IMR-90 (cell line): ENCODE data around the gene BAIAP2L1. TPM values are rescaled to one million over a fixed set of nuclear protein-coding genes. Genes with fewer than 3 reads are reported as not detected.

Source experiments
- ATAC-seq: fragments of 200-7000 bp; cut with Tn5 transposase; 2 replicates; pipeline ENCODE4 v1.9.1; 2020; ENCODE audit warnings: low read depth, mild to moderate bottlenecking, moderate library complexity
- BruUV-seq: library from RNA; stranded (reverse); fragments of 400-500 nt; replicated peaks from 2 replicates; lab custom pipeline; 2021; lab: Mats Ljungman, UMichigan
- CTCF ChIA-PET: fragments of 300-600 bp; formaldehyde crosslinking; extraction: SDS; loops from one replicate; lab custom pipeline; 2021; ENCODE audit warnings: antibody characterized with exemption; lab: Yijun Ruan, JAX
- POLR2A ChIA-PET: fragments of 300-600 bp; sonication (Branson Sonifier 250); formaldehyde crosslinking; loops from one replicate; lab custom pipeline; 2022; ENCODE audit warnings: antibody characterized with exemption; ENCODE audit not compliant: unreplicated experiment; lab: Charles Lee
- DNase-seq: peaks from one replicate; pipeline ENCODE4 v3.0.0; 2013
- H2AFZ ChIP-seq: replicated peaks from 2 replicates; pipeline ENCODE3; 2013; ENCODE audit warnings: low read length, mild to moderate bottlenecking; ENCODE audit not compliant: poor library complexity
- H2AK5ac ChIP-seq: 2 replicates; pipeline ENCODE4 v1.6.1; 2013; ENCODE audit warnings: low read depth, low read length, inconsistent platforms
- H2AK9ac ChIP-seq: replicated peaks from 2 replicates; pipeline ENCODE3; 2013; ENCODE audit warnings: mild to moderate bottlenecking, low read depth, low read length, moderate library complexity; ENCODE audit not compliant: poor library complexity
- H2BK120ac ChIP-seq: 2 replicates; pipeline ENCODE4 v1.6.1; 2013; ENCODE audit warnings: low read depth, low read length, inconsistent platforms
- H2BK15ac ChIP-seq: 3 replicates; pipeline ENCODE4 v1.6.1; 2013; ENCODE audit warnings: low read depth, low read length, inconsistent platforms
- H2BK20ac ChIP-seq: 2 replicates; pipeline ENCODE4 v1.6.1; 2013; ENCODE audit warnings: low read depth, mild to moderate bottlenecking, inconsistent platforms, low read length, moderate library complexity
- H2BK5ac ChIP-seq: 2 replicates; pipeline ENCODE4 v1.6.1; 2013; ENCODE audit warnings: mild to moderate bottlenecking, low read depth, low read length, inconsistent platforms; ENCODE audit not compliant: poor library complexity, severe bottlenecking
- H3K14ac ChIP-seq: replicated peaks from 2 replicates; pipeline ENCODE4 v1.6.1; 2013; ENCODE audit warnings: low read depth, low read length, inconsistent platforms
- H3K18ac ChIP-seq: 2 replicates; pipeline ENCODE4 v1.6.1; 2013; ENCODE audit warnings: low read depth, low read length, control low read depth
- H3K23ac ChIP-seq: 2 replicates; pipeline ENCODE4 v1.6.1; 2013; ENCODE audit warnings: low read depth, low read length, inconsistent platforms
- H3K27ac ChIP-seq: 2 replicates; pipeline ENCODE4 v1.5.1; 2013; ENCODE audit warnings: mild to moderate bottlenecking, control low read depth, low read length; ENCODE audit not compliant: insufficient read depth
- H3K27me3 ChIP-seq: 2 replicates; pipeline ENCODE4 v1.6.1; 2013; ENCODE audit warnings: low read length; ENCODE audit not compliant: control insufficient read depth, insufficient read depth
- H3K36me3 ChIP-seq: 2 replicates; pipeline ENCODE4 v1.6.1; 2013; ENCODE audit warnings: low read length, mixed read lengths; ENCODE audit not compliant: control insufficient read depth, insufficient read depth
- H3K4ac ChIP-seq: 2 replicates; pipeline ENCODE4 v1.6.1; 2013; ENCODE audit warnings: low read depth, low read length, inconsistent platforms
- H3K4me1 ChIP-seq: 2 replicates; pipeline ENCODE4 v1.6.1; 2013; ENCODE audit warnings: low read length, mixed read lengths; ENCODE audit not compliant: control insufficient read depth, insufficient read depth
- H3K4me2 ChIP-seq: 2 replicates; pipeline ENCODE4 v1.6.1; 2013; ENCODE audit warnings: low read depth, mild to moderate bottlenecking, control low read depth, low read length, moderate library complexity
- H3K4me3 ChIP-seq: 2 replicates; pipeline ENCODE4 v1.5.1; 2013; ENCODE audit warnings: low read depth, mild to moderate bottlenecking, control low read depth, low read length, moderate library complexity; ENCODE audit not compliant: insufficient read depth
- H3K56ac ChIP-seq: 2 replicates; pipeline ENCODE4 v1.6.1; 2013; ENCODE audit warnings: low read length, inconsistent platforms; ENCODE audit not compliant: insufficient read depth; ENCODE audit errors: extremely low read depth
- H3K79me1 ChIP-seq, 2 experiments: 2 replicates each; pipeline ENCODE4 v1.6.1; 2013; ENCODE audit warnings: low read length in 2 of 2, inconsistent platforms in 1 of 2, low read depth in 1 of 2
- H3K9ac ChIP-seq: 2 replicates; pipeline ENCODE4 v1.6.1; 2013; ENCODE audit warnings: low read depth, low read length, control low read depth
- H3K9me1 ChIP-seq: 2 replicates; pipeline ENCODE4 v1.6.1; 2013; ENCODE audit warnings: low read length, inconsistent platforms; ENCODE audit not compliant: insufficient read depth
- H3K9me3 ChIP-seq: 2 replicates; pipeline ENCODE4 v1.6.1; 2013; ENCODE audit warnings: low read length; ENCODE audit not compliant: control insufficient read depth, insufficient read depth
- H4K20me1 ChIP-seq: 2 replicates; pipeline ENCODE4 v1.6.1; 2013; ENCODE audit warnings: low read length, inconsistent platforms; ENCODE audit not compliant: insufficient read depth
- H4K5ac ChIP-seq: 2 replicates; pipeline ENCODE4 v1.6.1; 2013; ENCODE audit warnings: mild to moderate bottlenecking, low read depth, low read length, control low read depth
- H4K8ac ChIP-seq, 2 experiments: 2 replicates each; pipeline ENCODE4 v1.6.1; 2013; ENCODE audit warnings: low read depth in 2 of 2, low read length in 2 of 2, control low read depth in 1 of 2, inconsistent platforms in 1 of 2
- H4K91ac ChIP-seq: 2 replicates; pipeline ENCODE4 v1.6.1; 2013; ENCODE audit warnings: low read depth, low read length, inconsistent platforms; ENCODE audit not compliant: insufficient read depth
- FOS ChIP-seq: fragments of 150-350 bp; IDR thresholded peaks from 2 replicates; pipeline ENCODE4 v1.6.1; 2016; ENCODE audit warnings: low read depth, low read length
- MAZ ChIP-seq: IDR thresholded peaks from 2 replicates; pipeline ENCODE4 v1.6.1; 2012; ENCODE audit warnings: low read depth, mild to moderate bottlenecking, low read length, improper control_type of control experiment, moderate library complexity, borderline replicate concordance
- RCOR1 ChIP-seq: IDR thresholded peaks from 2 replicates; pipeline ENCODE4 v1.6.1; 2012; ENCODE audit warnings: mild to moderate bottlenecking, low read length, improper control_type of control experiment; ENCODE audit not compliant: insufficient replicate concordance
- WGBS, 2 experiments: methylation state at CpG; one replicate each; pipeline versions ENCODE4 v1.1.5 to v1.1.7; 2013; ENCODE audit warnings: missing lambda C conversion rate in 2 of 2; ENCODE audit not compliant: insufficient read length in 1 of 2; ENCODE audit errors: extremely low coverage in 2 of 2; 5-methylcytosine and 5-hydroxymethylcytosine counted together
- dilution Hi-C: fragments of 300-500 bp; cut with HindIII; formaldehyde crosslinking; loops from one replicate; pipeline ENCODE4 v1.14.3; 2018; ENCODE audit warnings: low sequenced_read_pairs; ENCODE audit not compliant: unreplicated experiment
- in situ Hi-C: fragments of 300-500 bp; cut with MboI; formaldehyde crosslinking; loops from 3 replicates; pipeline ENCODE4 v1.14.3; 2019; ENCODE audit warnings: low sequenced_read_pairs, inconsistent platforms, mixed read lengths
- intact Hi-C: fragments of 100-400 bp; cut with micrococcal nuclease; formaldehyde crosslinking; loops from 2 replicates; pipeline ENCODE4 v1.10.0; 2022
- polyA plus RNA-seq, 3 experiments: library from polyadenylated mRNA; depleted of rRNA; stranded (reverse); fragments of >200 nt; gene quantifications; 2 replicates each; pipeline ENCODE4 v1.2.3, GENCODE V29; 2012; ENCODE audit warnings: low replicate concordance in 1 of 3
- total RNA-seq: library from RNA; depleted of rRNA; stranded (reverse); fragments of >200 nt; gene quantifications from 2 replicates; pipeline ENCODE4 v1.2.3, GENCODE V29; 2012
- TF ChIP-seq, protein P1 (sequence below): fragments of 150-350 bp; IDR thresholded peaks from 2 replicates; pipeline ENCODE4 v1.6.1; 2017; ENCODE audit warnings: mild to moderate bottlenecking, antibody characterized with exemption, low read length, low read depth

The BAIAP2L1 gene
- total and polyA plus RNA-seq, 2 of the 4 experiments (the other 2 are of a cell fraction) = 2.2 to 6.0 TPM

DNA sequence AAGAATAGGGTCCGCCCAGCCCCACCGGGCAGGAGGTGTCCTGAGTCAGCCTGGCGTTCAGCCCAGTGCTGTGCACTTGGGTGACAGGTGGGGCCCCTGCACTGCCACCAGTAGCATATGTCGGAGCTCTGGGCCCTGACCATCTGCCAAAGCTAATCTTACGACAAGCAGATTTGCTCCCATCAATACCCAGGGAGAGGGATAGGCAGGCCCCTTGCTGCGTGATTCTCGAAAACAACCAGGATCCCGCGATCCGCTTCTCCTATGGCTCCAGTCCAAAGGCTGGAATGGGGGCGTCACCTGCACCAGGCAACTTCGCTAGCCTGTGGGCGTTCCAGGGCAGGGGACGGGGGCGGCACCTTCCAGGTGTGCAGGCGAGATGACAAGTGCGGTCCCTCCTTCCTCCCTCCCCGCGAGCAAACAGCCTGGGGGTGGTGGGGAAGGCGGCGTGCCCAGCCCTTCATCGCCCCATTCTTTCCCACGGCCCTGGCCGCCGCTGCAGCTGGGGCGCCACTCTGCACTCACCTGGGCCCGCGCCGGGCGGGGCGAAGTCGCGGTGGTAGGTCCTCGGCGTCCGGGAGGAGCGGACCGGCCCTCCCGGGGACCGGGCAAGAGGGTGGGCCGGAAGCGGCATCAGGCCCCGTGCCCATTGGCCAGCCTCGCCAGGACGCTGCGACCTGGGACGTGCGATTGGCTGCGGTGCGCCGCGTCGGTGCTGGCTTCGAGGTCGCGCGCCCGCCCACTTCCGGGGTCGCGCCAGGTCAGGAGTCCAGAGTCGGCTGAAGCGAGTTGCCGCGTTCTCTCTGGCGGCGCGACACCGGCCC lies 149.1 kb downstream of the BAIAP2L1 start, which contains the start of gene TECPR1:
Gene TECPR1, minus strand, starts transcription at position 632 of the 824 bp plus-strand sequence. CDS start 6,086 bp downstream, outside the sequence.
- no peak within 1 kb of the TSS; the same call in 1 of the 2 replicates for H3K56ac ChIP-seq
- peak within 1 kb of the TSS; percentile 42 for H2BK5ac ChIP-seq
- peak; percentile 100 for ATAC-seq
- H2AFZ ChIP-seq = peak within 1 kb of the TSS; percentile 99
- H3K9me1 ChIP-seq = no peaks in the 10 kb centered on the region; the same call in 1 of the 2 replicates
- H4K8ac ChIP-seq = peak within 1 kb of the TSS; percentile 69 to 87
- H3K4me2 ChIP-seq = peak within 1 kb of the TSS; percentile 91
- in situ Hi-C loops = no loop called here
- H4K5ac ChIP-seq = peak within 1 kb of the TSS; percentile 72
- H3K18ac ChIP-seq = no peak within 1 kb of the TSS
- peak within 1 kb of the TSS; percentile 87 for H3K14ac ChIP-seq
- H3K27ac ChIP-seq = peak within 1 kb of the TSS; percentile 62
- peaks cover 32 to 47% of the 10 kb centered on the region in 2 experiments for H3K79me1 ChIP-seq
- H4K91ac ChIP-seq = peak within 1 kb of the TSS; percentile 54; the same call in 1 of the 2 replicates
- H2AK5ac ChIP-seq = peak within 1 kb of the TSS; percentile 63
- peak; percentile 86 for DNase-seq
- no peak within 1 kb of the TSS; the same call in 1 of the 2 replicates for H3K23ac ChIP-seq
- H3K9ac ChIP-seq = peak within 1 kb of the TSS; percentile 72
- no peak within 1 kb of the TSS for H2BK15ac ChIP-seq
- TF ChIP-seq MAZ = peak; percentile 62; the same call in 1 of the 2 replicates
- no peak for TF ChIP-seq RCOR1
- peak; percentile 31; the same call in 1 of the 2 replicates for TF ChIP-seq FOS
- TF ChIP-seq, protein P1, sequence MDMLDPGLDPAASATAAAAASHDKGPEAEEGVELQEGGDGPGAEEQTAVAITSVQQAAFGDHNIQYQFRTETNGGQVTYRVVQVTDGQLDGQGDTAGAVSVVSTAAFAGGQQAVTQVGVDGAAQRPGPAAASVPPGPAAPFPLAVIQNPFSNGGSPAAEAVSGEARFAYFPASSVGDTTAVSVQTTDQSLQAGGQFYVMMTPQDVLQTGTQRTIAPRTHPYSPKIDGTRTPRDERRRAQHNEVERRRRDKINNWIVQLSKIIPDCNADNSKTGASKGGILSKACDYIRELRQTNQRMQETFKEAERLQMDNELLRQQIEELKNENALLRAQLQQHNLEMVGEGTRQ = peak; percentile 27; the same call in 1 of the 2 replicates
- intact Hi-C loops = loop anchor here (1.0 kb wide), 2 partner anchors 40 to 146 kb away; partner anchors contain the start of gene LMTK2
- peak within 1 kb of the TSS; percentile 96 for H2AK9ac ChIP-seq
- no peak within 1 kb of the TSS for H2BK20ac ChIP-seq
- H2BK120ac ChIP-seq = peak within 1 kb of the TSS; percentile 12; the same call in 1 of the 2 replicates
- no TSS peak for BruUV-seq
- ChIA-PET CTCF (interaction anchor here (0.5 kb wide), 1 partner anchor 147 kb away, joined by 7 read pairs; no protein-coding TSS in a partner anchor), POLR2A (no interaction called here)
- H3K9me3 ChIP-seq = no peaks in the 10 kb centered on the region
- peaks cover 8% of the 10 kb centered on the region for H3K4me1 ChIP-seq
- H3K4me3 ChIP-seq = peak within 1 kb of the TSS; percentile 94
- H3K4ac ChIP-seq = peak within 1 kb of the TSS; percentile 73
- dilution Hi-C loops = no loop called here
- H3K36me3 ChIP-seq = peaks cover 2% of the 10 kb centered on the region; the same call in 1 of the 2 replicates
- WGBS, 2 experiments = 0% methylated on average over 29 of the region's 69 CpGs; no CpG with 5 or more reads in 1 of the 2 experiments
- no peaks in the 10 kb centered on the region for H3K27me3 ChIP-seq
- no peaks in the 10 kb centered on the region; the same call in 1 of the 2 replicates for H4K20me1 ChIP-seq
